ENCODE measurements around the gene ADCY9. TPM values are rescaled to one million over a fixed set of nuclear protein-coding genes. Genes with fewer than 3 reads are reported as not detected.

Gene ADCY9
- total RNA-seq, 2 experiments from 2014 or later = 7.1 to 7.4 TPM

- no peaks in the 10 kb centered on the region for H3K27me3 Mint-ChIP-seq
- POLR2A ChIA-PET = no interaction called here
- H3K36me3 Mint-ChIP-seq (ENCODE audit: low read depth) = peaks cover 10% of the 10 kb centered on the region
- TF ChIP-seq CTCF (IDR thresholded peaks at IDR 0.05) = no peak
- no peaks in the 10 kb centered on the region for H3K9me3 Mint-ChIP-seq
- CTCF ChIA-PET = no interaction called here
- H3K4me3 Mint-ChIP-seq = peak overlapping the region; percentile 60
- Histone ChIP-seq H3K27me3 (ENCODE audit: control insufficient read depth in 1 of 2, insufficient read depth in 2 of 2, low read length in 2 of 2) (no peaks in the 10 kb centered on the region), H3K4me1 (ENCODE audit: insufficient read depth, low read length) (peaks cover 12% of the 10 kb centered on the region), H3K4me3 (ENCODE audit: low read length) (no peak overlapping the region), H3K9me3 (ENCODE audit: control insufficient read depth in 1 of 2, insufficient read depth in 1 of 2, low read length in 2 of 2) (peaks cover under 1 to 4% of the 10 kb centered on the region in 2 experiments), H3K27ac (ENCODE audit: low read depth in 1 of 2, low read length in 2 of 2) (no peak overlapping the region), H3K36me3 (ENCODE audit: insufficient read depth, low read length) (no peaks in the 10 kb centered on the region)
- DNase-seq (no peak), ATAC-seq (ENCODE audit: poor library complexity) (no peak)
- peaks cover 13% of the 10 kb centered on the region for H3K4me1 Mint-ChIP-seq (ENCODE audit: low read depth)
- intact Hi-C loops (cut with DNase I, micrococcal nuclease) = no loop called here
- H3K27ac Mint-ChIP-seq = no peak overlapping the region
Measured at GRCh38 chr16:4067262-4068001, 48.8 kb downstream of the ADCY9 start.

- intact Hi-C loops (cut with DNase I, micrococcal nuclease) = no loop called here
Measured at GRCh38 chr16:4064950-4065352, 51.3 kb downstream of the ADCY9 start.

GRCh38 chr16:4062212-4062802, 53.9 kb downstream of the ADCY9 start:
- ChIA-PET CTCF (no interaction called here), POLR2A (no interaction called here)
- H3K27me3 ChIP-seq (ENCODE audit: control insufficient read depth in 1 of 2, insufficient read depth in 2 of 2, low read length in 2 of 2) = no peaks in the 10 kb centered on the region
- no peak overlapping the region for H3K4me3 ChIP-seq (ENCODE audit: low read length)
- peaks cover 12 to 24% of the 10 kb centered on the region in 2 experiments for H3K9me3 ChIP-seq (ENCODE audit: control insufficient read depth in 1 of 2, insufficient read depth in 1 of 2, low read length in 2 of 2)
- Mint-ChIP-seq H3K9me3 (peaks cover 7% of the 10 kb centered on the region), H3K4me1 (ENCODE audit: low read depth) (peaks cover 25% of the 10 kb centered on the region), H3K36me3 (ENCODE audit: low read depth) (peaks cover 32% of the 10 kb centered on the region), H3K4me3 (no peak overlapping the region), H3K27ac (no peak overlapping the region), H3K27me3 (no peaks in the 10 kb centered on the region)
- DNase-seq (no peak), ATAC-seq (ENCODE audit: poor library complexity) (no peak)
- no peak for TF ChIP-seq CTCF (IDR thresholded peaks at IDR 0.05)
- H3K4me1 ChIP-seq (ENCODE audit: insufficient read depth, low read length) = peaks cover 28% of the 10 kb centered on the region
- no peak overlapping the region for H3K27ac ChIP-seq (ENCODE audit: low read depth in 1 of 2, low read length in 2 of 2)
- no peaks in the 10 kb centered on the region for H3K36me3 ChIP-seq (ENCODE audit: insufficient read depth, low read length)
- intact Hi-C loops (cut with DNase I, micrococcal nuclease) = no loop called here

More at GRCh38 chr16:4064950-4065352, 51.3 kb downstream of the ADCY9 start:
- no peaks in the 10 kb centered on the region for H3K27me3 Mint-ChIP-seq
- no peaks in the 10 kb centered on the region for H3K27me3 ChIP-seq (ENCODE audit: control insufficient read depth in 1 of 2, insufficient read depth in 2 of 2, low read length in 2 of 2)
- peak overlapping the region; percentile 58 for H3K4me3 ChIP-seq (ENCODE audit: low read length)
- peak overlapping the region; percentile 68 for H3K27ac Mint-ChIP-seq
- peaks cover 16% of the 10 kb centered on the region for H3K4me1 ChIP-seq (ENCODE audit: insufficient read depth, low read length)
- H3K36me3 Mint-ChIP-seq (ENCODE audit: low read depth) = peaks cover 32% of the 10 kb centered on the region
- peak in 7 of 14 experiments; percentile 4 to 73 (median 45) for DNase-seq
- ATAC-seq (ENCODE audit: poor library complexity) = peak; percentile 85
- H3K9me3 ChIP-seq (ENCODE audit: control insufficient read depth in 1 of 2, insufficient read depth in 1 of 2, low read length in 2 of 2) = peaks cover 5 to 24% of the 10 kb centered on the region in 2 experiments
- no peak overlapping the region for H3K27ac ChIP-seq (ENCODE audit: low read depth in 1 of 2, low read length in 2 of 2)
- H3K4me3 Mint-ChIP-seq = peak overlapping the region; percentile 87
- H3K9me3 Mint-ChIP-seq = peaks cover 7% of the 10 kb centered on the region
- TF ChIP-seq CTCF (IDR thresholded peaks at IDR 0.05) = no peak
- H3K4me1 Mint-ChIP-seq (ENCODE audit: low read depth) = peaks cover 20% of the 10 kb centered on the region
- ChIA-PET POLR2A (no interaction called here), CTCF (interaction anchor here (1.1 kb wide), 1 partner anchor 12 kb away, joined by 3 read pairs; no protein-coding TSS in a partner anchor)
- no peaks in the 10 kb centered on the region for H3K36me3 ChIP-seq (ENCODE audit: insufficient read depth, low read length)
